HCT116 (cell line): Measurements from ENCODE around the gene P3H3. TPM values are rescaled to one million over a fixed set of nuclear protein-coding genes. Genes with fewer than 3 reads are reported as not detected.
A peak's percentile ranks its signal among the peaks of the same experiment; 100 is the strongest.

Experiments
- ATAC-seq: fragments of 200-7000 bp; cut with Tn5 transposase; 2 replicates; pipeline ENCODE4 v1.9.1; 2020; ENCODE audit warnings: mild to moderate bottlenecking, moderate library complexity
- BruUV-seq: library from RNA; stranded (reverse); fragments of 400-500 nt; replicated peaks from 2 replicates; lab custom pipeline; 2021; lab: Mats Ljungman, UMichigan
- CTCF ChIA-PET: fragments of 300-600 bp; sonication (Branson Sonifier 250); formaldehyde crosslinking; loops from one replicate; lab custom pipeline; 2021; ENCODE audit warnings: antibody characterized with exemption; lab: Charles Lee
- POLR2A ChIA-PET: fragments of 300-600, 350-600 bp; sonication (Branson Sonifier 250); formaldehyde crosslinking; loops from one replicate; lab custom pipeline; 2021; ENCODE audit warnings: antibody characterized with exemption; lab: Charles Lee
- RAD21 ChIA-PET, 2 experiments: fragments of 300-600 bp; sonication (Branson Sonifier 250); formaldehyde crosslinking; loops; one replicate each; lab custom pipeline; 2023; ENCODE audit warnings: low total read pairs in 2 of 2; ENCODE audit not compliant: uncharacterized antibody in 2 of 2, unreplicated experiment in 2 of 2, low non-redundant PET in 1 of 2; lab: Charles Lee
- DNase-seq: peaks from one replicate; pipeline ENCODE4 v3.0.0-alpha.2; 2010; ENCODE audit warnings: low read depth, low spot score
- H2AFZ ChIP-seq: fragments of 200-600 bp; shearing (Covaris generic), sonication (generic); 2 replicates; pipeline ENCODE4 v1.6.1; 2017; ENCODE audit warnings: low read depth, mixed run types, mixed read lengths, antibody characterized with exemption, low read length; ENCODE audit not compliant: poor library complexity, severe bottlenecking
- H3K27ac ChIP-seq: 2 replicates; pipeline ENCODE4 v1.5.1; 2012; ENCODE audit warnings: low read depth, low read length
- H3K27me3 ChIP-seq: fragments of 200-600 bp; sonication (generic); 2 replicates; pipeline ENCODE4 v1.6.1; 2016; ENCODE audit warnings: mixed run types, low read length, mixed read lengths; ENCODE audit not compliant: insufficient read depth
- H3K36me3 ChIP-seq, 2 experiments: fragments of 200-500 bp in 1 of 2; fragments of 200-600 bp in 1 of 2; sonication (Bioruptor generic) in 1 of 2; sonication (generic) in 1 of 2; 2 replicates each; pipeline versions ENCODE4 v1.5.1 to v1.6.1; 2014 to 2016; ENCODE audit warnings: low read length in 2 of 2, inconsistent platforms in 1 of 2, mixed read lengths in 1 of 2, mixed run types in 1 of 2; ENCODE audit not compliant: insufficient read depth in 2 of 2, control insufficient read depth in 1 of 2
- H3K4me1 ChIP-seq, 2 experiments: fragments of 200-600 bp in 1 of 2; sonication (generic) in 1 of 2; 2 replicates each; pipeline versions ENCODE4 v1.5.1 to v1.6.1; 2012 to 2017; ENCODE audit warnings: low read length in 2 of 2, inconsistent platforms in 1 of 2, mild to moderate bottlenecking in 1 of 2, mixed read lengths in 1 of 2, mixed run types in 1 of 2, moderate library complexity in 1 of 2; ENCODE audit not compliant: insufficient read depth in 2 of 2, control insufficient read depth in 1 of 2
- H3K4me2 ChIP-seq: fragments of 200-600 bp; sonication (generic); 2 replicates; pipeline ENCODE4 v1.6.1; 2017; ENCODE audit warnings: mixed run types, low read length, mixed read lengths
- H3K4me3 ChIP-seq, 2 experiments: fragments of 200-600 bp in 1 of 2; sonication (generic) in 1 of 2; replicated peaks in 1 of 2; 2 replicates each; pipeline ENCODE4 v1.5.1; 2011 to 2016; ENCODE audit warnings: low read length in 2 of 2, control low read depth in 1 of 2, low read depth in 1 of 2, mild to moderate bottlenecking in 1 of 2, mixed read lengths in 1 of 2, mixed run types in 1 of 2
- H3K79me2 ChIP-seq: fragments of 200-600 bp; sonication (generic); 2 replicates; pipeline ENCODE4 v1.6.1; 2017; ENCODE audit warnings: mild to moderate bottlenecking, mixed run types, low read length, moderate library complexity, mixed read lengths; ENCODE audit not compliant: insufficient read depth
- H3K9ac ChIP-seq: fragments of 200-600 bp; sonication (generic); 2 replicates; pipeline ENCODE4 v1.6.1; 2016; ENCODE audit warnings: low read length, mixed read lengths
- H3K9me2 ChIP-seq: fragments of 200-600 bp; sonication (generic), shearing (Covaris generic); 2 replicates; pipeline ENCODE4 v1.6.1; 2017; ENCODE audit warnings: mixed run types, mild to moderate bottlenecking, moderate library complexity; ENCODE audit not compliant: insufficient read depth
- H3K9me3 ChIP-seq, 2 experiments: fragments of 200-500 bp in 1 of 2; fragments of 200-600 bp in 1 of 2; sonication (Bioruptor generic) in 1 of 2; sonication (generic) in 1 of 2; 2 replicates each; pipeline ENCODE4 v1.6.1; 2014 to 2017; ENCODE audit warnings: low read length in 2 of 2, mixed read lengths in 2 of 2, inconsistent platforms in 1 of 2, low read depth in 1 of 2, mild to moderate bottlenecking in 1 of 2, mixed run types in 1 of 2, moderate library complexity in 1 of 2; ENCODE audit not compliant: control insufficient read depth in 1 of 2, insufficient read depth in 1 of 2
- H4K20me1 ChIP-seq: fragments of 200-600 bp; sonication (generic), shearing (Covaris generic); 2 replicates; pipeline ENCODE4 v1.6.1; 2017; ENCODE audit warnings: mixed run types, mild to moderate bottlenecking, moderate library complexity; ENCODE audit not compliant: insufficient read depth
- EZH2phosphoT487 ChIP-seq: fragments of 200-600 bp; IDR thresholded peaks from 2 replicates; pipeline ENCODE4 v1.6.1; 2018; ENCODE audit warnings: antibody characterized with exemption, borderline replicate concordance
- FOSL1 ChIP-seq: IDR thresholded peaks from 2 replicates; pipeline ENCODE4 v1.6.1; 2012; ENCODE audit warnings: low read depth
- RAD21 ChIP-seq: IDR thresholded peaks from 2 replicates; pipeline ENCODE4 v1.6.1; 2012; ENCODE audit warnings: low read depth, mild to moderate bottlenecking
- SIN3A ChIP-seq: IDR thresholded peaks from 2 replicates; pipeline ENCODE4 v1.6.1; 2012; ENCODE audit warnings: low read depth
- YY1 ChIP-seq: IDR thresholded peaks from 2 replicates; pipeline ENCODE4 v1.6.1; 2011; ENCODE audit warnings: low read length, low read depth, moderate library complexity, mild to moderate bottlenecking; ENCODE audit not compliant: insufficient replicate concordance; ENCODE audit errors: extremely low read depth
- ZFX ChIP-seq: fragments of 450-650 bp; IDR thresholded peaks from 2 replicates; pipeline ENCODE4 v1.6.1; 2017
- intact Hi-C: fragments of 100-400 bp; cut with micrococcal nuclease; formaldehyde crosslinking; loops from 2 replicates; pipeline ENCODE4 v1.10.0; 2022
- total RNA-seq: library from RNA; stranded (reverse); gene quantifications from one replicate; pipeline ENCODE4 v1.2.1, GENCODE V29; 2021; ENCODE audit not compliant: unreplicated experiment
- TF ChIP-seq, protein P1 (sequence below), 3 experiments: fragments of 200-600 bp in 1 of 3; sonication (generic) in 1 of 3; IDR thresholded peaks in 2 of 3; conservative IDR thresholded peaks in 1 of 3; 2 replicates each; pipeline ENCODE4 v1.5.1; 2012 to 2017; ENCODE audit warnings: low read depth in 2 of 3, low read length in 2 of 3, antibody characterized with exemption in 1 of 3, borderline replicate concordance in 1 of 3, control low read depth in 1 of 3, mild to moderate bottlenecking in 1 of 3, mixed read lengths in 1 of 3, mixed run types in 1 of 3, moderate library complexity in 1 of 3; ENCODE audit not compliant: insufficient read depth in 1 of 3

Gene P3H3
- total RNA-seq, 1 experiment from 2014 or later = 32.2 TPM

DNA sequence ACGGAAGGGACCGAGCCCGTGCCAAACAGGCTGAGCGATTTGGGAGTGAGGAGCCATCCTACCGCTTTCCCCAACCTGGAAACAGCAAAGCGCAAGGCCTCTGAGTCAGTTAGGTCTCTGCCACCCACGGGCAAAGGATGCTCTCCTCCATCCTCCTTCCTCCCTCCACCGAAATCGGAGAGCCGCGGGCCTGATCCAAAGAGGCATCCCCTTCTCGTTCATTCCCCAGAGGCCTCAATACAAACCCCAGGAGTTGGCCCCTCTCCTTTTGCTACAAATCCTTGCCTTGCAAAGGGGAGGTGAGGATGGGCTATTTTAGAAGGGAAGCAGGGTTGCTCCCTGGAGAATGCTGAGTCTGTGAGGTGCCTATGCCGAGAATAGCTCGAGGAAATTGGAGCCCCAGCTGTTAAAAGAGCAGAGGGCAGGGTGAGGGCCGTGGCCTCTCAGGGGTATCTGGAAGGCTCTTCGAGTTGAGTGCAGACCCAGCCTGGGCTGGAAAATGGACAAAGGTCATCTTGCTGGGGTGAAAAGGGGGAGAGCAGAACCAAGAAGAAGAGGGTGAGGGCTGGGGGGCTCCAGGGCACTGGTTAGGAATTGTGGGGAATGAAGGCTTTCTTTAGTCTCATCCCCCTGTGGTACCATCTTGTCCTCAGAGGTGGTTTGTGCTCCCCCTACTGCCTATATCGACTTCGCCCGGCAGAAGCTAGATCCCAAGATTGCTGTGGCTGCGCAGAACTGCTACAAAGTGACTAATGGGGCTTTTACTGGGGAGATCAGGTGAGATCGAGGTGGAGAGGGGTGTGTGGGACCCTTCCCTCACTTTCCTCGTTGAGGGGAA lies 40.2 kb downstream of the P3H3 start:
- DNase-seq = no peak
- Histone ChIP-seq H3K9me2 (no peaks in the 10 kb centered on the region), H3K4me1 (peaks cover 33 to 62% of the 10 kb centered on the region in 2 experiments), H3K9me3 (no peaks in the 10 kb centered on the region), H3K27ac (peak overlapping the region; percentile 96), H3K27me3 (no peaks in the 10 kb centered on the region), H2AFZ (no peak overlapping the region), H3K36me3 (peaks cover 15 to 42% of the 10 kb centered on the region in 2 experiments; a peak in 3 of 4 replicates), H3K79me2 (peaks cover 57% of the 10 kb centered on the region), H3K9ac (peak overlapping the region; percentile 99), H4K20me1 (peaks cover 12% of the 10 kb centered on the region; the same call in 1 of the 2 replicates), H3K4me3 (peak overlapping the region; percentile 97 to 99), H3K4me2 (peak overlapping the region; percentile 92)
- ChIA-PET RAD21 (interaction anchor here in 1 of 2 experiments (0.5 to 1.3 kb wide), 2 partner anchors 78 to 79 kb away, joined by 4 read pairs; no protein-coding TSS in a partner anchor), POLR2A (interaction anchor here (0.9 to 10.9 kb wide), 15 partner anchors 9 to 240 kb away, joined by 3 to 186 read pairs (median 8); partner anchors contain the start of genes C12orf57, CDCA3, MLF2 and P3H3), CTCF (interaction anchor here (1.0 to 2.9 kb wide), 10 partner anchors 17 to 244 kb away, joined by 3 to 26 read pairs (median 7); partner anchors contain the start of genes C12orf57, C1RL, CDCA3 and MLF2)
- intact Hi-C loops = loop anchor here (1.0 kb wide), 1 partner anchor 76 kb away; the partner anchor contains the start of gene C12orf57
- no peak for TF ChIP-seq SIN3A
- no peak for TF ChIP-seq ZFX
- TF ChIP-seq YY1 = no peak
- TF ChIP-seq EZH2phosphoT487 = no peak
- no peak for TF ChIP-seq RAD21
- TF ChIP-seq FOSL1 = no peak
- TF ChIP-seq, protein P1, sequence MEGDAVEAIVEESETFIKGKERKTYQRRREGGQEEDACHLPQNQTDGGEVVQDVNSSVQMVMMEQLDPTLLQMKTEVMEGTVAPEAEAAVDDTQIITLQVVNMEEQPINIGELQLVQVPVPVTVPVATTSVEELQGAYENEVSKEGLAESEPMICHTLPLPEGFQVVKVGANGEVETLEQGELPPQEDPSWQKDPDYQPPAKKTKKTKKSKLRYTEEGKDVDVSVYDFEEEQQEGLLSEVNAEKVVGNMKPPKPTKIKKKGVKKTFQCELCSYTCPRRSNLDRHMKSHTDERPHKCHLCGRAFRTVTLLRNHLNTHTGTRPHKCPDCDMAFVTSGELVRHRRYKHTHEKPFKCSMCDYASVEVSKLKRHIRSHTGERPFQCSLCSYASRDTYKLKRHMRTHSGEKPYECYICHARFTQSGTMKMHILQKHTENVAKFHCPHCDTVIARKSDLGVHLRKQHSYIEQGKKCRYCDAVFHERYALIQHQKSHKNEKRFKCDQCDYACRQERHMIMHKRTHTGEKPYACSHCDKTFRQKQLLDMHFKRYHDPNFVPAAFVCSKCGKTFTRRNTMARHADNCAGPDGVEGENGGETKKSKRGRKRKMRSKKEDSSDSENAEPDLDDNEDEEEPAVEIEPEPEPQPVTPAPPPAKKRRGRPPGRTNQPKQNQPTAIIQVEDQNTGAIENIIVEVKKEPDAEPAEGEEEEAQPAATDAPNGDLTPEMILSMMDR (IDR thresholded peaks at IDR 0.05 in 2 of 3, conservative IDR thresholded peaks at IDR 0.05 in 1 of 3; ENCODE audit: borderline replicate concordance in 1 of 3, insufficient read depth in 1 of 3, low read depth in 2 of 3, low read length in 2 of 3) = peak in 2 of 3 experiments; percentile 25; a peak in 2 of 6 replicates
- BruUV-seq = TSS peak; percentile 57
- no peak for ATAC-seq
